ENCODE results near the gene TH.

GRCh38 chr11:2182075-2182474 lies 10.5 kb upstream of the TH start:
- TF ChIP-seq CTCF (IDR thresholded peaks at IDR 0.05) (no peak), POLR2A (IDR thresholded peaks at IDR 0.05) (no peak)
